Spleen (tissue), 11 donors: ENCODE results near the gene ISY1. TPM values are rescaled to one million over a fixed set of nuclear protein-coding genes. Genes with fewer than 3 reads are reported as not detected.

Source experiments
- DNase-seq: peaks from one replicate; pipeline ENCODE4 v3.0.0-alpha.2; 2020
- H3K27ac ChIP-seq, 8 donors: fragments of 200-600 bp; sonication (generic) in 7 of 8; 1 replicate in 4 of 8; 2 replicates in 4 of 8; pipeline versions ENCODE4 v1.5.0 to v1.8.0; 2016 to 2021; ENCODE audit warnings: inconsistent platforms in 4 of 8, mild to moderate bottlenecking in 4 of 8, moderate library complexity in 1 of 8
- H3K27me3 ChIP-seq, 7 donors: fragments of 200-600 bp; sonication (generic) in 6 of 7; replicated peaks in 1 of 7; 1 replicate in 4 of 7; 2 replicates in 3 of 7; pipeline versions ENCODE4 v1.5.0 to v1.8.0; 2016 to 2021; ENCODE audit warnings: inconsistent platforms in 3 of 7, mild to moderate bottlenecking in 1 of 7
- H3K36me3 ChIP-seq, 6 donors: fragments of 200-600 bp; sonication (generic) in 5 of 6; 1 replicate in 4 of 6; 2 replicates in 2 of 6; pipeline versions ENCODE4 v1.5.0 to v1.8.0; 2016 to 2021; ENCODE audit warnings: inconsistent platforms in 2 of 6
- H3K4me1 ChIP-seq, 6 donors: fragments of 200-600 bp; sonication (generic) in 5 of 6; 1 replicate in 3 of 6; 2 replicates in 3 of 6; pipeline versions ENCODE4 v1.5.0 to v1.8.0; 2016 to 2021; ENCODE audit warnings: inconsistent platforms in 3 of 6
- H3K4me3 ChIP-seq, 8 donors: fragments of 200-600 bp; sonication (generic) in 7 of 8; 1 replicate in 4 of 8; 2 replicates in 4 of 8; pipeline versions ENCODE4 v1.5.0 to v1.8.0; 2016 to 2021; ENCODE audit warnings: inconsistent platforms in 4 of 8, mild to moderate bottlenecking in 4 of 8, moderate library complexity in 2 of 8
- H3K9me3 ChIP-seq, 8 donors: fragments of 200-600 bp; sonication (generic) in 7 of 8; 1 replicate in 4 of 8; 2 replicates in 4 of 8; pipeline versions ENCODE4 v1.5.0 to v1.8.0; 2016 to 2021; ENCODE audit warnings: inconsistent platforms in 4 of 8
- POLR2A ChIP-seq, 3 donors: fragments of 450-650 bp; IDR thresholded peaks; one replicate each; pipeline ENCODE4 v1.5.1; 2017; ENCODE audit warnings: antibody characterized with exemption in 3 of 3, mild to moderate bottlenecking in 1 of 3
- POLR2AphosphoS5 ChIP-seq, 3 donors: sonication (generic); formaldehyde crosslinking; IDR thresholded peaks; one replicate each; pipeline ENCODE4 v1.5.1; 2017; ENCODE audit warnings: antibody characterized with exemption in 3 of 3
- WGBS, 5 donors: extraction: QIAGEN DNeasy Blood & Tissue Kit in 3 of 5; methylation state at CpG; one replicate each; pipeline versions ENCODE4 v1.1.5 to v1.1.7; 2013 to 2018; 5-methylcytosine and 5-hydroxymethylcytosine counted together
- intact Hi-C: fragments of 100-400 bp; cut with DNase I; formaldehyde crosslinking; loops from one replicate; pipeline ENCODE4 v1.15.0; 2023; ENCODE audit warnings: low total_unique reads
- polyA plus RNA-seq, 3 donors: library from polyadenylated mRNA; stranded (reverse); fragments of 200-250 nt; gene quantifications; one replicate each; pipeline ENCODE4 v1.2.1, GENCODE V29; 2013
- total RNA-seq, 7 donors: library from RNA; depleted of rRNA in 3 of 7; stranded (reverse); fragments of >200 nt in 3 of 7; fragmentation: NEBNext Ultra II Directional in 4 of 7; extraction: Animal tissue kit (Norgen Biotek cat#: 25700) in 4 of 7; gene quantifications; one replicate each; pipeline versions ENCODE4 v1.1.0 to v1.2.1, GENCODE V29; 2016 to 2021
- TF ChIP-seq, protein P1 (sequence below), 11 experiments: fragments of 200-600 bp in 7 of 11; fragments of 450-650 bp in 4 of 11; sonication (generic) in 4 of 11; IDR thresholded peaks in 8 of 11; conservative IDR thresholded peaks in 3 of 11; 1 replicate in 7 of 11; 2 replicates in 4 of 11; pipeline versions ENCODE4 v1.4.0 to v1.8.0; 2016 to 2021; ENCODE audit warnings: antibody characterized with exemption in 11 of 11, inconsistent platforms in 4 of 11, mild to moderate bottlenecking in 1 of 11
- donor health status: healthy with polysubstance abuse.
- donor health status: DM: no; HTN: no; CAD: no; lungs with moderate emphysema.
- donor health status: DM: no; HTN: no; CAD: no.
- donor health status: Bipolar disorder and iron deficiency.
- donor health status: healthy.
- donor health status: DM: no; HTN: no; CAD: no.
- donor health status: DM: yes; HTN: yes; CAD: no.

Gene ISY1
- total and polyA plus RNA-seq, 10 donors = 21.4 to 33.8 (median 27.5) TPM

- DNase-seq = no peak
- peaks cover 0 to 5% (median 0%) of the 10 kb centered on the region in 6 donors for H3K36me3 ChIP-seq
- intact Hi-C loops = no loop called here
- TF ChIP-seq, protein P1, sequence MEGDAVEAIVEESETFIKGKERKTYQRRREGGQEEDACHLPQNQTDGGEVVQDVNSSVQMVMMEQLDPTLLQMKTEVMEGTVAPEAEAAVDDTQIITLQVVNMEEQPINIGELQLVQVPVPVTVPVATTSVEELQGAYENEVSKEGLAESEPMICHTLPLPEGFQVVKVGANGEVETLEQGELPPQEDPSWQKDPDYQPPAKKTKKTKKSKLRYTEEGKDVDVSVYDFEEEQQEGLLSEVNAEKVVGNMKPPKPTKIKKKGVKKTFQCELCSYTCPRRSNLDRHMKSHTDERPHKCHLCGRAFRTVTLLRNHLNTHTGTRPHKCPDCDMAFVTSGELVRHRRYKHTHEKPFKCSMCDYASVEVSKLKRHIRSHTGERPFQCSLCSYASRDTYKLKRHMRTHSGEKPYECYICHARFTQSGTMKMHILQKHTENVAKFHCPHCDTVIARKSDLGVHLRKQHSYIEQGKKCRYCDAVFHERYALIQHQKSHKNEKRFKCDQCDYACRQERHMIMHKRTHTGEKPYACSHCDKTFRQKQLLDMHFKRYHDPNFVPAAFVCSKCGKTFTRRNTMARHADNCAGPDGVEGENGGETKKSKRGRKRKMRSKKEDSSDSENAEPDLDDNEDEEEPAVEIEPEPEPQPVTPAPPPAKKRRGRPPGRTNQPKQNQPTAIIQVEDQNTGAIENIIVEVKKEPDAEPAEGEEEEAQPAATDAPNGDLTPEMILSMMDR (IDR thresholded peaks at IDR 0.05 in 8 of 11, conservative IDR thresholded peaks at IDR 0.05 in 3 of 11) = no peak
- TF ChIP-seq POLR2A (IDR thresholded peaks at IDR 0.05) = no peak
- peak in 1 of 3 donors; percentile 54 for TF ChIP-seq POLR2AphosphoS5 (IDR thresholded peaks at IDR 0.05)
- no peak overlapping the region for H3K4me3 ChIP-seq
- 84 to 95% (median 93%) methylated on average over 4 of the region's 4 CpGs for WGBS, 5 donors
- peaks cover 0 to 4% (median 0%) of the 10 kb centered on the region in 7 donors for H3K27me3 ChIP-seq
- H3K9me3 ChIP-seq = no peaks in the 10 kb centered on the region
- H3K4me1 ChIP-seq = peaks cover 0 to 4% (median 0%) of the 10 kb centered on the region in 6 donors
- H3K27ac ChIP-seq = no peak overlapping the region
These were observed 75.0 kb downstream of the ISY1 start for GRCh38 chr3:129085818-129086217.

GRCh38 chr3:129085165-129085715, 75.6 kb downstream of the ISY1 start:
- no peak overlapping the region for H3K27ac ChIP-seq
- H3K4me1 ChIP-seq = peaks cover 0 to 4% (median 0%) of the 10 kb centered on the region in 6 donors
- WGBS, 5 donors = 86 to 98% (median 93%) methylated on average over 5 to 12 of the region's 12 CpGs
- H3K9me3 ChIP-seq = no peaks in the 10 kb centered on the region
- intact Hi-C loops = no loop called here
- no peak for DNase-seq
- no peak overlapping the region for H3K4me3 ChIP-seq
- no peaks in the 10 kb centered on the region for H3K36me3 ChIP-seq
- peaks cover 0 to 4% (median 0%) of the 10 kb centered on the region in 7 donors for H3K27me3 ChIP-seq
- TF ChIP-seq, protein P1 (IDR thresholded peaks at IDR 0.05 in 8 of 11, conservative IDR thresholded peaks at IDR 0.05 in 3 of 11) = no peak
- peak in 2 of 3 donors; percentile 10 to 65 for TF ChIP-seq POLR2AphosphoS5 (IDR thresholded peaks at IDR 0.05)

GRCh38 chr3:129084501-129084900, 76.4 kb downstream of the ISY1 start:
- WGBS, 5 donors = 68 to 80% (median 74%) methylated on average over 6 of the region's 6 CpGs
- intact Hi-C loops = no loop called here
- peak in 1 of 3 donors; percentile 24 for TF ChIP-seq POLR2AphosphoS5 (IDR thresholded peaks at IDR 0.05)
- TF ChIP-seq, protein P1 (IDR thresholded peaks at IDR 0.05 in 8 of 11, conservative IDR thresholded peaks at IDR 0.05 in 3 of 11) = no peak
- no peak for DNase-seq
- H3K4me3 ChIP-seq = no peak overlapping the region
- peaks cover 0 to 4% (median 0%) of the 10 kb centered on the region in 7 donors for H3K27me3 ChIP-seq
- H3K4me1 ChIP-seq = peaks cover 0 to 4% (median 0%) of the 10 kb centered on the region in 6 donors
- H3K27ac ChIP-seq = no peak overlapping the region
- H3K36me3 ChIP-seq = no peaks in the 10 kb centered on the region
- no peaks in the 10 kb centered on the region for H3K9me3 ChIP-seq

- Histone ChIP-seq H3K4me1 (no peaks in the 10 kb centered on the region), H3K9me3 (no peaks in the 10 kb centered on the region), H3K27me3 (peaks cover 0 to 4% (median 0%) of the 10 kb centered on the region in 7 donors), H3K36me3 (no peaks in the 10 kb centered on the region), H3K4me3 (no peak overlapping the region), H3K27ac (no peak overlapping the region)
- intact Hi-C loops = no loop called here
- DNase-seq = no peak
- TF ChIP-seq, protein P1 (IDR thresholded peaks at IDR 0.05 in 8 of 11, conservative IDR thresholded peaks at IDR 0.05 in 3 of 11) = no peak
- TF ChIP-seq POLR2AphosphoS5 (IDR thresholded peaks at IDR 0.05) (no peak), POLR2A (IDR thresholded peaks at IDR 0.05) (no peak)
- WGBS, 5 donors = 74 to 78% (median 75%) methylated on average over 9 of the region's 9 CpGs
These were observed 78.8 kb downstream of the ISY1 start for GRCh38 chr3:129082026-129082425.
